Pulmonary artery endothelial cell (primary cell): ENCODE data around the gene INSL6. TPM values are rescaled to one million over a fixed set of nuclear protein-coding genes. Genes with fewer than 3 reads are reported as not detected.

ENCODE experiments used
- total RNA-seq: library from RNA; depleted of rRNA; stranded (reverse); fragments of >200 nt; gene quantifications from 2 replicates; pipeline ENCODE4 v1.2.3, GENCODE V29; 2014

Gene INSL6
- total RNA-seq, 1 donor from 2014 or later: not detected

Other genes starting within 250 kb of the INSL6 start
- gene JAK2, start 200.4 kb downstream of the INSL6 start, total RNA-seq: 9.8 and 10.3 TPM in 2 replicates
- not detected in 2 replicates for gene INSL4, start 45.8 kb upstream of the INSL6 start, total RNA-seq
- 0.35 TPM in 1 of 2 replicates, not detected in the other for gene RLN2, start 119.1 kb upstream of the INSL6 start, total RNA-seq
- not detected in 2 replicates for gene RLN1, start 154.2 kb upstream of the INSL6 start, total RNA-seq